ENCODE data around the gene CFAP53.
"Not testable (repeated sequence)": the region's sequence is repeated elsewhere in the genome, so short reads cannot be mapped to it uniquely, and the experiment has no call there.

The CFAP53 gene

DNA sequence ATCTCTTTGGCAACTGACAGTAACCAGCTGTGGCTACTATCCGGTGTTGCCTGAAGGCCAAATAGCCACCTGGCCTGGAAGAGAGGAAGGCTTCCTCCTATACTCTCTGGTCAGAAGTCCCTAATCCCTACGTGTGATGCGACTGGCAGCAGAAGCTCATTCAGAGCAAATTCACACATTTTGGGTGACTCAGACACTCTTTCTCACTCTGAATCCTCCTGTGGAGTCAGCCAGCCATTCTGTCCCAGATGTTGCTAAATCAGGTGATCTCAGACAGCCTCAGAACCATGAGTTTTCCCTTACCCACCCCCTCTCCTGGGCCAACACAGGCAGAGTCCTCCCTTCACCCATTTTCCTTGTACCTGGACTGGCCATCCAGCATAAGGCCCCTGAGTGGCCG, 34.7 kb downstream of the CFAP53 start:
- Histone ChIP-seq H3K4me1 (ENCODE audit: control insufficient read depth in 1 of 2, insufficient read depth in 2 of 2, low read length in 2 of 2) (no peaks in the 10 kb centered on the region), H3K9ac (ENCODE audit: low read depth in 1 of 2, low read length in 2 of 2) (no peak overlapping the region), H3K36me3 (ENCODE audit: control insufficient read depth in 1 of 2, insufficient read depth in 2 of 2, low read length in 2 of 2) (no peaks in the 10 kb centered on the region), H3K4me3 (ENCODE audit: low read depth in 1 of 2, low read length in 2 of 2) (no peak overlapping the region), H3K27me3 (ENCODE audit: control insufficient read depth in 1 of 2, insufficient read depth in 2 of 2, low read length in 2 of 2) (no peaks in the 10 kb centered on the region), H3K27ac (ENCODE audit: low read depth, low read length) (no peak overlapping the region), H3K9me3 (ENCODE audit: control insufficient read depth in 1 of 2, low read length in 2 of 2) (no peaks in the 10 kb centered on the region)

DNA sequence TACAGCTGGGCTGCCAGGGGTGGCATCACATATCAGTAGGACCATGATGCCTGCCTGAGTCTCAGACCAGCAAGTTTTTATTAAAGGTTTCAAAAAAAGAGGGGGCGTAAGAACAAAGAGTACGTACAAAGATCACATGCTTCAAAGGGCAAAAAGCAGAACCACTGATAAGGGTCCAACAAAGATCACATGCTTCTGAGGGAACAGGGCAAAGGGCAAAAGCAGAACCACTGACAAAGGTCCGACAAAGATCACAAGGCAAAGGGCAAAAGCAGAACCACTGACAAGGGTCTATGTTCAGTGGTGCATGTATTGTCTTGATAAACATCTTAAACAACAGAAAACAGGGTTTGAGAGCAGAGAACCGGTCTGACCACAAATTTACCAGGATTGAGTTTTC, 46.0 kb downstream of the CFAP53 start:
- H3K27ac ChIP-seq (ENCODE audit: low read depth, low read length); H3K9ac ChIP-seq (ENCODE audit: low read depth in 1 of 2, low read length in 2 of 2); H3K4me3 ChIP-seq (ENCODE audit: low read depth in 1 of 2, low read length in 2 of 2); H3K4me1 ChIP-seq (ENCODE audit: control insufficient read depth in 1 of 2, insufficient read depth in 2 of 2, low read length in 2 of 2); H3K36me3 ChIP-seq (ENCODE audit: control insufficient read depth in 1 of 2, insufficient read depth in 2 of 2, low read length in 2 of 2): not testable (repeated sequence)
- H3K27me3 ChIP-seq (ENCODE audit: control insufficient read depth in 1 of 2, insufficient read depth in 2 of 2, low read length in 2 of 2), result peaks cover 0 to 10% of the 10 kb centered on the region in 2 donors
- peaks cover 0 to 10% of the 10 kb centered on the region in 2 donors for H3K9me3 ChIP-seq (ENCODE audit: control insufficient read depth in 1 of 2, low read length in 2 of 2)

DNA sequence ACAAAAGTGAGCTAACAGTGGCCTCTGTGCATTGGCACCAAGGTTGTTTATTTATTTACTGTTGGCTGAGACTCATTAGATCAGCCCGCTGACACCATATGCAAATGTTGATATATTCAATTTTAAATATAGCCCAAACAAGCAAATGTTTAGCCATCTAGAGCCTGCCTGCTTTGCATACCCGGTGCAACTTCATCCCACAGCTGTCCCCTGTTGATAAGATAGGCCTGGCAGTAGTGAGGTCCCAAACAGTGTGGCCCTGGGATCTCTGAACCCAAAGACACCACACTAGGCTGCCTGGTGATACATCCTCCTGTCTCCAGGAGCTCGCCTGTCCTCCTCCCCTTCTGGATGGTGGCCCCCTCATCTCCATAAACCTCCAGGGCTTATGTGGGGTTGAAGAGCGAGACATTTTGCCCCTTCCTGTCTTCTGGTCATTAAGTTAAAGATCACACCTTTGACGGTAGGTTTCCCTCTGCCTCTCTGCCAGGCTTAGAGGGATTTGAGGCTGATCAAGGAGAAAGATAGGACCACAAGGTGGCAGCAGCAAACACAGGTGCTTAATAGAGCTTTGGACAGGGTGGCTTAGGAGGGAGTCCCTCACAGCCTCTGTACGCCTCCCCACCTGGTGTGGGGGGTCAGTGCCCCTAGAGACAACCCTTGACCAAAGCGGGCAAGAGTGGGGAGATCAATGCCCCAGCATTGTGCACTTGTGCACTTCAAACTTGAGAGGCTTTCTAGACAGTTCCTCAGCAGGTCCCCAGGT, 47.7 kb downstream of the CFAP53 start:
- no peaks in the 10 kb centered on the region for H3K4me1 ChIP-seq (ENCODE audit: control insufficient read depth in 1 of 2, insufficient read depth in 2 of 2, low read length in 2 of 2)
- peaks cover 0 to 10% of the 10 kb centered on the region in 2 donors for H3K9me3 ChIP-seq (ENCODE audit: control insufficient read depth in 1 of 2, low read length in 2 of 2)
- H3K4me3 ChIP-seq (ENCODE audit: low read depth in 1 of 2, low read length in 2 of 2), result no peak overlapping the region
- no peaks in the 10 kb centered on the region for H3K36me3 ChIP-seq (ENCODE audit: control insufficient read depth in 1 of 2, insufficient read depth in 2 of 2, low read length in 2 of 2)
- H3K27ac ChIP-seq (ENCODE audit: low read depth, low read length), result no peak overlapping the region
- H3K9ac ChIP-seq (ENCODE audit: low read depth in 1 of 2, low read length in 2 of 2), result no peak overlapping the region
- peaks cover 0 to 10% of the 10 kb centered on the region in 2 donors for H3K27me3 ChIP-seq (ENCODE audit: control insufficient read depth in 1 of 2, insufficient read depth in 2 of 2, low read length in 2 of 2)

DNA sequence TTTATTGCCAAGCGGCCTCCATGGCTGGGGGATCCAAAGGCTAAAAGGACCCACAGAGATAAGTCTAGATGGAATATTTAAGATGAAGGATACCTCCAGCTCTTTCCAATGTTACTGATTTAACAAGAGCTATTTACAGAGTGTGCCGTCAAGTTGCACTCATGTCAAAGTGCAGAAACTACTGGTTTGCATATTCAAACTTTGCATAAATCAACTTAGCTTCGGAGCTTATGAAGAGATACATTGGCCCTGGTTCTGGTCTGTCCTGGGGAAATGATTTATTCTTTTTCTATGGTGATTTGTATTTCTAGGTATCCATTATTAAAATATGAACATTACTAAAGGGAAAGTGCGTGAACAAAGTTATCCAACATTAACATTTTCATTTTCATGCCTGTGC, 57.0 kb downstream of the CFAP53 start:
- H3K4me1 ChIP-seq (ENCODE audit: control insufficient read depth in 1 of 2, insufficient read depth in 2 of 2, low read length in 2 of 2), result no peaks in the 10 kb centered on the region
- no peaks in the 10 kb centered on the region for H3K9me3 ChIP-seq (ENCODE audit: control insufficient read depth in 1 of 2, low read length in 2 of 2)
- H3K27ac ChIP-seq (ENCODE audit: low read depth, low read length), result no peak overlapping the region
- H3K9ac ChIP-seq (ENCODE audit: low read depth in 1 of 2, low read length in 2 of 2), result no peak overlapping the region
- H3K4me3 ChIP-seq (ENCODE audit: low read depth in 1 of 2, low read length in 2 of 2), result no peak overlapping the region
- peaks cover 0 to 3% of the 10 kb centered on the region in 2 donors for H3K27me3 ChIP-seq (ENCODE audit: control insufficient read depth in 1 of 2, insufficient read depth in 2 of 2, low read length in 2 of 2)
- H3K36me3 ChIP-seq (ENCODE audit: control insufficient read depth in 1 of 2, insufficient read depth in 2 of 2, low read length in 2 of 2), result no peaks in the 10 kb centered on the region

DNA sequence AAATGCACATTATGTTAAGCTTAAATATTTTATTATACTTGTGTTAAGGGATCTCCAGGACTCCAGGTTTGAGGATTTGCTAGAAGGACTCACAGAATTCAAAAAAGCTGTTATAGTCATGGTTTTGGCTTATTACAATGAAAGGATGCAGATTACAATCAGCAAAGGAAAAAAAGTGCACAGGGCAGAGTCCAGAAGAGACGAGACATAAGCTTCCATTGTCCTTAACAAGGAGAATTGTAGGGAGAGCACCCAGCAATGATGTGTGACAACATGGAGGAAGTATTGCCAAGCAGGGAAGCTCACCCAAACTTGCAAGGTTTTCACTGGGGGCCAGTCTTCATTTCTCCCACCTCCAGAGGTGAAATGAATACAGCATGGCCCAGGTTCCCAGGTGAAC, 58.6 kb downstream of the CFAP53 start:
- Histone ChIP-seq H3K27me3 (ENCODE audit: control insufficient read depth in 1 of 2, insufficient read depth in 2 of 2, low read length in 2 of 2) (peaks cover 3 to 4% of the 10 kb centered on the region in 2 donors), H3K9me3 (ENCODE audit: control insufficient read depth in 1 of 2, low read length in 2 of 2) (no peaks in the 10 kb centered on the region), H3K4me3 (ENCODE audit: low read depth in 1 of 2, low read length in 2 of 2) (no peak overlapping the region), H3K36me3 (ENCODE audit: control insufficient read depth in 1 of 2, insufficient read depth in 2 of 2, low read length in 2 of 2) (no peaks in the 10 kb centered on the region), H3K9ac (ENCODE audit: low read depth in 1 of 2, low read length in 2 of 2) (no peak overlapping the region), H3K27ac (ENCODE audit: low read depth, low read length) (no peak overlapping the region), H3K4me1 (ENCODE audit: control insufficient read depth in 1 of 2, insufficient read depth in 2 of 2, low read length in 2 of 2) (peaks cover 0 to 3% of the 10 kb centered on the region in 2 donors)

DNA sequence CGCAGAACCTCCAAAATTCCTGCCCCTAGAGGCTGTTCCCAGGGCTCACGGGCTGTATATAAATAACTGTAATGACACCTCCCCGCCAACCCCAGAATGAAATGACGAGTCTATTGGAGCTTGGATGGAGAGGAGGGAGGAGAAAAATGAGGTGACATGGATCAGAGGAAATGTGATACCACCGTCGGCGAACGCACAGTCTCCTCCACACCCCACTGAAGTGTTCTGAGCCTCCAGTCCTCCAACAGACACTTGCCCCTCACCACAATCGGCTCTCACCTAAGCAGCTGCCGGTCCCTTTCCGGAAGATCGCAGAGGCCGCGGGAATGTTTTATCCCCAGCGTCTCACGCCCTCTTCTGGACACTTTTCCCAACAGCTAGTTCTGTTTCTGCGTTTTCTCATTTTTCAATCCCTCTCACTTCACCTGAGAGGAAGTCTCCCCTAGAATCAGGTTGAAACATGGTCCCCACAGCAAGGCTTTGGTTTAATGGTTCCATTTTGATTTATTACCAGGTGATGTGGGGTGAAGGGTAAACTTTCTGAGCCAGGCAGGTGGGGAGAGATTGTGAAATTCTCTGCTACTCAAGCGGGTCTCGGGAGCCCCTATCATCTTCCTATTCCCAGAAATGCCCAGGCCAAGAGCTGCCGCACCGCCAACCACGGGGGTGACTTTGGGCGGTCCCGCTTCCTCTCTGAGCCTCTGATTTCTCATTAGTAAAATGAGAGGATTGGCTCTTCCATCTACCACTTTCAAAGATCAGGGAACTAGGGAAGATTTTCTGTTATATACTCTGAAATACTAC, 62.3 kb downstream of the CFAP53 start:
- Histone ChIP-seq H3K36me3 (ENCODE audit: control insufficient read depth in 1 of 2, insufficient read depth in 2 of 2, low read length in 2 of 2) (no peaks in the 10 kb centered on the region), H3K9ac (ENCODE audit: low read depth in 1 of 2, low read length in 2 of 2) (no peak overlapping the region), H3K27me3 (ENCODE audit: control insufficient read depth in 1 of 2, insufficient read depth in 2 of 2, low read length in 2 of 2) (peaks cover 3 to 4% of the 10 kb centered on the region in 2 donors), H3K4me1 (ENCODE audit: control insufficient read depth in 1 of 2, insufficient read depth in 2 of 2, low read length in 2 of 2) (peaks cover 0 to 3% of the 10 kb centered on the region in 2 donors), H3K4me3 (ENCODE audit: low read depth in 1 of 2, low read length in 2 of 2) (peak overlapping the region; percentile 16 to 33), H3K9me3 (ENCODE audit: control insufficient read depth in 1 of 2, low read length in 2 of 2) (no peaks in the 10 kb centered on the region), H3K27ac (ENCODE audit: low read depth, low read length) (no peak overlapping the region)

DNA sequence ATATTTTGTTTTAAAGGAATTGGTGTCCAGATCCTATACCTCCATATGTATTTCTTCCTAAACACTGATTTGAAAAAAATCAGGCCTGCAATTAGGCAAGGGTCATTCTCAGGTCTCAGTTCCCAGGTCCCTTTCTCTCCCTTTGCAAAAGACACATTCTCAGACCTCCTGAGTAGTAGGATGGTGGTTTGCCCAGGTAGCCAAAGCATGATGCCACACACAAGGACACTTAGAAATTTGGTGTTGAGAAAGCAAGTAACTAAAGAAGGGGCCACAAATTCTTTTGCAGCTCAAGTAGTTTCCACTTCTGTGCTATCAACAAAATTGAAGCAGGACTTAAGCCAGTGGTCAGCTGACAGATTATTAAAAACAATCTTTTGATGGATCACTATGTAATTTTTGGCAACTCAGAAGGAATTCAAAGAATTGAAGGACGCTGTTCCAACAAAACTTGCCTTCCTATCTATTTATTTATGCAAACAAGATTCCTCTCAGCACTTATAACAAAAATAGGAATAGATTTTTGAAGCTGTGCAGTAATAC, 64.7 kb downstream of the CFAP53 start:
- Histone ChIP-seq H3K27me3 (ENCODE audit: control insufficient read depth in 1 of 2, insufficient read depth in 2 of 2, low read length in 2 of 2) (peaks cover 3 to 5% of the 10 kb centered on the region in 2 donors), H3K36me3 (ENCODE audit: control insufficient read depth in 1 of 2, insufficient read depth in 2 of 2, low read length in 2 of 2) (no peaks in the 10 kb centered on the region), H3K4me3 (ENCODE audit: low read depth in 1 of 2, low read length in 2 of 2) (no peak overlapping the region), H3K4me1 (ENCODE audit: control insufficient read depth in 1 of 2, insufficient read depth in 2 of 2, low read length in 2 of 2) (peaks cover 0 to 3% of the 10 kb centered on the region in 2 donors), H3K9me3 (ENCODE audit: control insufficient read depth in 1 of 2, low read length in 2 of 2) (no peaks in the 10 kb centered on the region), H3K9ac (ENCODE audit: low read depth in 1 of 2, low read length in 2 of 2) (no peak overlapping the region), H3K27ac (ENCODE audit: low read depth, low read length) (no peak overlapping the region)

DNA sequence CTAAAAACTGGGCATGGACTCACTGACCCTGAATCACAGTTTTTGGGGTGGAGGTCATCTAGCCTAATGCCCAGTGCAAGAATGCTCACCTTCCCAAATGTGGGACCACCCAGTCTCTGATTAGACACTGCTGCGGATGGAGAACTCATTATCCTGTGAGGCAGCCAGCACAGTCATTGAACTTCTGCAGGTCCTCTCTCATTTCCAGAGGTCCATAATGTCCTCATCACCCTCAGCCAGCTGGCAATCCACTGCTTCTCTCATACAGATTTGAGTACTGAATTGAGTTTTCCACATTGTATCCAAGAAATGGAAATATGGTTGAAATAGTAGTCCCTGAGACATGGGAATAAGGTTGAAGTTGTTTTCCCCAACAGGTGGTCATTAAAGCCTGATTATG, 66.4 kb downstream of the CFAP53 start:
- H3K27me3 ChIP-seq (ENCODE audit: control insufficient read depth in 1 of 2, insufficient read depth in 2 of 2, low read length in 2 of 2), result peaks cover 7 to 10% of the 10 kb centered on the region in 2 donors
- no peak overlapping the region for H3K27ac ChIP-seq (ENCODE audit: low read depth, low read length)
- no peaks in the 10 kb centered on the region for H3K9me3 ChIP-seq (ENCODE audit: control insufficient read depth in 1 of 2, low read length in 2 of 2)
- H3K4me1 ChIP-seq (ENCODE audit: control insufficient read depth in 1 of 2, insufficient read depth in 2 of 2, low read length in 2 of 2), result peaks cover 3 to 5% of the 10 kb centered on the region in 2 donors
- H3K9ac ChIP-seq (ENCODE audit: low read depth in 1 of 2, low read length in 2 of 2), result no peak overlapping the region
- no peaks in the 10 kb centered on the region for H3K36me3 ChIP-seq (ENCODE audit: control insufficient read depth in 1 of 2, insufficient read depth in 2 of 2, low read length in 2 of 2)
- no peak overlapping the region for H3K4me3 ChIP-seq (ENCODE audit: low read depth in 1 of 2, low read length in 2 of 2)

DNA sequence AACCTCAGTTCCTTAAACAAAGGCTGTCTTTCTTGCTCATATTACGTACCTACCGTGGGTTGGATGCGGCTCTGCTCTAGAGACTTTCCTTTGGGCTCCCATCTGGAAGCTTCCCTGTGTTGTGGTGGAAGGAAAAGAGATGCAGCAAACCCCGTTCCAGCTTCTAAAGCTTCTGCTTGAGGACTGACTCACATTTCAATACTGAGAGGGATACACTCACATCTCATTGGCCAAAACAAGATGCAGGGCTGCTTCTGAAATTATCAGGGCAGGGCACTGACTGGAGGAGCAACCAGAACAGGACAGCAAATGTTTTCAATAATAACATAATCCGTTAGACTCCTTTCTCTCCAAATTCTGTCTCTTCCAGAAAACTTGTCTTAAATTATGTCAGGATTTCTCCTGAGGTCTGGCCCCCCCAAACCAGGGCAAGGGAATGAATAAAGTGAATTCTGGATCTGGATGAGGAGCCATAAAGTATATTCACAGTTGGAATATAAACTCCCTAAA, 66.9 kb downstream of the CFAP53 start:
- H3K4me1 ChIP-seq (ENCODE audit: control insufficient read depth in 1 of 2, insufficient read depth in 2 of 2, low read length in 2 of 2), result peaks cover 3 to 5% of the 10 kb centered on the region in 2 donors
- no peaks in the 10 kb centered on the region for H3K36me3 ChIP-seq (ENCODE audit: control insufficient read depth in 1 of 2, insufficient read depth in 2 of 2, low read length in 2 of 2)
- no peak overlapping the region for H3K27ac ChIP-seq (ENCODE audit: low read depth, low read length)
- peaks cover 5 to 10% of the 10 kb centered on the region in 2 donors for H3K27me3 ChIP-seq (ENCODE audit: control insufficient read depth in 1 of 2, insufficient read depth in 2 of 2, low read length in 2 of 2)
- no peaks in the 10 kb centered on the region for H3K9me3 ChIP-seq (ENCODE audit: control insufficient read depth in 1 of 2, low read length in 2 of 2)
- H3K9ac ChIP-seq (ENCODE audit: low read depth in 1 of 2, low read length in 2 of 2), result no peak overlapping the region
- H3K4me3 ChIP-seq (ENCODE audit: low read depth in 1 of 2, low read length in 2 of 2), result no peak overlapping the region

DNA sequence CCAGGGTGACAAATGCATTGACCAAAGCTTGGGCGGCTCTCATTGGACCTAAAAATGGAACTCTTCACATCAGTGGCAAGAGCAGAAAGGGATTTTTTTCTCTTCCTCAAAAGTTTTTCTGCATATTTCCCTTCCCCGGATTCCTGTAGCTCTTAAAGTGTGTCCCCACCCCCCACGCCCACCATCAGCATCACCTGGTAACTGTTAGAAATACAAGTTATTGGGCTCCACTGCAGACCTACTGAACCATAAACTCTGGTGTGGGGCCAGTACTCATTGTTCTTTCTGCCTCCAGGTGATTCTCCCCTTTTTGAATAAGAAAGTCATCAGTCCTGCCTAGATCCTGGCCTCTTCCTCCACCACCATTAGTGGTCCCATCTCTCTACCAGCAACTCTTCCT, 70.0 kb downstream of the CFAP53 start:
- Histone ChIP-seq H3K4me1 (ENCODE audit: control insufficient read depth in 1 of 2, insufficient read depth in 2 of 2, low read length in 2 of 2) (peaks cover 0 to 9% of the 10 kb centered on the region in 2 donors), H3K27ac (ENCODE audit: low read depth, low read length) (no peak overlapping the region), H3K27me3 (ENCODE audit: control insufficient read depth in 1 of 2, insufficient read depth in 2 of 2, low read length in 2 of 2) (peaks cover 8 to 10% of the 10 kb centered on the region in 2 donors), H3K36me3 (ENCODE audit: control insufficient read depth in 1 of 2, insufficient read depth in 2 of 2, low read length in 2 of 2) (no peaks in the 10 kb centered on the region), H3K9me3 (ENCODE audit: control insufficient read depth in 1 of 2, low read length in 2 of 2) (no peaks in the 10 kb centered on the region), H3K9ac (ENCODE audit: low read depth in 1 of 2, low read length in 2 of 2) (no peak overlapping the region), H3K4me3 (ENCODE audit: low read depth in 1 of 2, low read length in 2 of 2) (no peak overlapping the region)

Measured in duodenal mucosa (tissue), 2 donors.